Motor neuron (in vitro differentiated cells): Measurements from ENCODE around the gene CST8. TPM values are rescaled to one million over a fixed set of nuclear protein-coding genes. Genes with fewer than 3 reads are reported as not detected.

Source experiments
- ATAC-seq, 8 experiments: fragments of 200-7000 bp; cut with Tn5 transposase; replicated peaks in 6 of 8; 2 replicates each; pipeline ENCODE4 v1.8.0; 2021; ENCODE audit warnings: mild to moderate bottlenecking in 8 of 8, moderate library complexity in 8 of 8
- H3K27ac ChIP-seq, 2 donors: fragments of 250-450 bp; sonication (Bioruptor Pico); 2 replicates each; pipeline ENCODE4 v1.9.0; 2021; ENCODE audit warnings: antibody characterized with exemption in 2 of 2, mild to moderate bottlenecking in 2 of 2, moderate library complexity in 1 of 2
- H3K4me1 ChIP-seq, 2 donors: fragments of 250-450 bp; sonication (Bioruptor Pico); replicated peaks in 1 of 2; 2 replicates each; pipeline ENCODE4 v1.6.1; 2021; ENCODE audit warnings: antibody characterized with exemption in 2 of 2, mild to moderate bottlenecking in 2 of 2, moderate library complexity in 1 of 2
- H3K4me3 ChIP-seq, 5 donors: fragments of 250-450 bp; sonication (Bioruptor Pico); 2 replicates each; pipeline ENCODE4 v1.9.0; 2021; ENCODE audit warnings: antibody characterized with exemption in 5 of 5, mild to moderate bottlenecking in 5 of 5, moderate library complexity in 4 of 5
- WGBS, 10 experiments: fragments of 450-650 bp; shearing (Covaris generic); methylation state at CpG; one replicate each; pipeline ENCODE4 v1.0.0; 2022; 5-methylcytosine and 5-hydroxymethylcytosine counted together
- in situ Hi-C, 9 experiments: fragments of 400-800 bp; cut with MboI; loops; one replicate each; pipeline ENCODE4 v1.15.0; 2021; ENCODE audit warnings: low sequenced_read_pairs in 9 of 9, low pct_unique_long_range_greater_than_20kb in 2 of 9; ENCODE audit not compliant: unreplicated experiment in 9 of 9
- total RNA-seq, 8 experiments: library from RNA; unstranded; fragments of 300-600 nt; gene quantifications; 2 replicates each; pipeline versions ENCODE4 v1.2.3 to v1.2.4, GENCODE V29; 2022

CST8 gene
- total RNA-seq, 8 experiments from 2014 or later: not detected

GRCh38 chr20:23477223-23477622 lies 13.7 kb upstream of the CST8 start:
- Histone ChIP-seq H3K27ac (no peak overlapping the region), H3K4me3 (no peak overlapping the region), H3K4me1 (no peaks in the 10 kb centered on the region)
- in situ Hi-C loops: no loop called here
- WGBS, 10 experiments: 14 to 80% (median 33%) methylated on average over 1 to 3 of the region's 3 CpGs; no CpG with 5 or more reads in 3 of the 10 experiments
- ATAC-seq: peak in 1 of 8 experiments; percentile 38

GRCh38 chr20:23479043-23479442 lies 11.9 kb upstream of the CST8 start:
- Histone ChIP-seq H3K4me3 (no peak overlapping the region), H3K27ac (no peak overlapping the region), H3K4me1 (no peaks in the 10 kb centered on the region)
- WGBS, 10 experiments: 0 to 100% (median 87%) methylated on average over 1 to 3 of the region's 4 CpGs; no CpG with 5 or more reads in 4 of the 10 experiments
- in situ Hi-C loops: no loop called here
- no peak for ATAC-seq

GRCh38 chr20:23482138-23482537 lies 8.8 kb upstream of the CST8 start:
- no peak for ATAC-seq
- in situ Hi-C loops: no loop called here
- Histone ChIP-seq H3K4me1 (no peaks in the 10 kb centered on the region), H3K4me3 (no peak overlapping the region), H3K27ac (no peak overlapping the region)
- WGBS, 10 experiments: 0 to 71% (median 36%) methylated on average over 1 to 2 of the region's 2 CpGs; no CpG with 5 or more reads in 4 of the 10 experiments

GRCh38 chr20:23484081-23484480 lies 6.8 kb upstream of the CST8 start:
- ATAC-seq: no peak
- in situ Hi-C loops: no loop called here
- no peaks in the 10 kb centered on the region for H3K4me1 ChIP-seq
- no peak overlapping the region for H3K4me3 ChIP-seq
- H3K27ac ChIP-seq: no peak overlapping the region
- WGBS, 10 experiments: 20 to 81% (median 70%) methylated on average over 1 to 4 of the region's 4 CpGs

- 17 to 100% (median 72%) methylated on average over 1 to 2 of the region's 2 CpGs; no CpG with 5 or more reads in 2 of the 10 experiments for WGBS, 10 experiments
- no peak overlapping the region for H3K27ac ChIP-seq
- ATAC-seq: no peak
- H3K4me1 ChIP-seq: no peaks in the 10 kb centered on the region
- no peak overlapping the region for H3K4me3 ChIP-seq
- in situ Hi-C loops: no loop called here
These were observed 2.4 kb upstream of the CST8 start for GRCh38 chr20:23488470-23488869.

GRCh38 chr20:23488996-23489395 lies 1.9 kb upstream of the CST8 start:
- 15 to 100% (median 90%) methylated on average over 1 to 3 of the region's 3 CpGs for WGBS, 10 experiments
- Histone ChIP-seq H3K4me1 (no peaks in the 10 kb centered on the region), H3K27ac (no peak overlapping the region), H3K4me3 (no peak overlapping the region)
- in situ Hi-C loops: no loop called here
- ATAC-seq: no peak

GRCh38 chr20:23492292-23492691 lies 1.4 kb downstream of the CST8 start:
- ATAC-seq: peak in 2 of 8 experiments; percentile 30 to 33
- H3K4me3 ChIP-seq: no peak overlapping the region
- H3K27ac ChIP-seq: no peak overlapping the region
- in situ Hi-C loops: no loop called here
- no peaks in the 10 kb centered on the region for H3K4me1 ChIP-seq

- Histone ChIP-seq H3K4me3 (no peak overlapping the region), H3K27ac (no peak overlapping the region), H3K4me1 (no peaks in the 10 kb centered on the region)
- WGBS, 10 experiments: 20 to 100% (median 79%) methylated on average over 1 to 3 of the region's 3 CpGs; no CpG with 5 or more reads in 4 of the 10 experiments
- ATAC-seq: peak in 3 of 8 experiments; percentile 46 to 82 (median 59)
- in situ Hi-C loops: no loop called here
These were observed 2.4 kb downstream of the CST8 start for GRCh38 chr20:23493172-23493772.

GRCh38 chr20:23497536-23497935 lies 6.6 kb downstream of the CST8 start:
- peak in 1 of 8 experiments; percentile 36 for ATAC-seq
- 33 to 83% (median 67%) methylated on average over 1 of the region's 1 CpG; no CpG with 5 or more reads in 7 of the 10 experiments for WGBS, 10 experiments
- Histone ChIP-seq H3K27ac (no peak overlapping the region), H3K4me3 (no peak overlapping the region), H3K4me1 (peaks cover 0 to 5% of the 10 kb centered on the region in 2 donors)
- in situ Hi-C loops: no loop called here

- in situ Hi-C loops: no loop called here
- H3K27ac ChIP-seq: no peak overlapping the region
- no peak for ATAC-seq
- no peak overlapping the region for H3K4me3 ChIP-seq
- peaks cover 0 to 5% of the 10 kb centered on the region in 2 donors for H3K4me1 ChIP-seq
- WGBS, 10 experiments: 49 to 100% (median 97%) methylated on average over 1 to 4 of the region's 4 CpGs; no CpG with 5 or more reads in 6 of the 10 experiments
These were observed 11.0 kb downstream of the CST8 start for GRCh38 chr20:23501926-23502325.

GRCh38 chr20:23503649-23504048 lies 12.7 kb downstream of the CST8 start:
- in situ Hi-C loops: no loop called here
- H3K4me1 ChIP-seq: peaks cover 2 to 5% of the 10 kb centered on the region in 2 donors
- no peak overlapping the region for H3K27ac ChIP-seq
- no peak for ATAC-seq
- 0 to 95% (median 66%) methylated on average over 1 to 5 of the region's 14 CpGs; no CpG with 5 or more reads in 2 of the 10 experiments for WGBS, 10 experiments
- no peak overlapping the region for H3K4me3 ChIP-seq

- H3K27ac ChIP-seq: no peak overlapping the region
- no peak for ATAC-seq
- no peak overlapping the region for H3K4me3 ChIP-seq
- H3K4me1 ChIP-seq: peaks cover 8 to 9% of the 10 kb centered on the region in 2 donors
- in situ Hi-C loops: no loop called here
- WGBS, 10 experiments: 95 to 100% (median 100%) methylated on average over 1 to 4 of the region's 6 CpGs; no CpG with 5 or more reads in 7 of the 10 experiments
These were observed 16.4 kb downstream of the CST8 start for GRCh38 chr20:23507346-23507745.

- no peak overlapping the region for H3K4me3 ChIP-seq
- peak in 5 of 8 experiments; percentile 39 to 75 (median 48) for ATAC-seq
- in situ Hi-C loops: no loop called here
- WGBS, 10 experiments: 27 to 100% (median 78%) methylated on average over 1 to 4 of the region's 8 CpGs; no CpG with 5 or more reads in 1 of the 10 experiments
- H3K27ac ChIP-seq: no peak overlapping the region
- peaks cover 8% of the 10 kb centered on the region in 2 donors for H3K4me1 ChIP-seq
These were observed 17.7 kb downstream of the CST8 start for GRCh38 chr20:23508449-23509229.
